ENCODE measurements around the gene C3orf49.

C3orf49 gene

GRCh38 chr3:63855333-63855940 lies 36.3 kb downstream of the C3orf49 start:
- no peak for TF ChIP-seq CTCF (IDR thresholded peaks at IDR 0.05)
- peaks cover 7% of the 10 kb centered on the region for H3K79me2 ChIP-seq
- no peaks in the 10 kb centered on the region for H3K36me3 ChIP-seq (ENCODE audit: control insufficient read depth, insufficient read depth, low read length)

GRCh38 chr3:63857311-63857710 lies 38.2 kb downstream of the C3orf49 start:
- no peak overlapping the region for H3K4me3 ChIP-seq (ENCODE audit: low read depth, low read length)
- H3K27ac ChIP-seq: no peak overlapping the region
- no peak overlapping the region for H2AFZ ChIP-seq
- no peaks in the 10 kb centered on the region for H3K27me3 ChIP-seq (ENCODE audit: control insufficient read depth, insufficient read depth, low read length)
- no peak overlapping the region for H3K4me2 ChIP-seq (ENCODE audit: low read length)
- no peaks in the 10 kb centered on the region for H3K9me3 ChIP-seq (ENCODE audit: control insufficient read depth, low read length)
- H3K4me1 ChIP-seq: no peaks in the 10 kb centered on the region
- H3K36me3 ChIP-seq (ENCODE audit: control insufficient read depth, insufficient read depth, low read length): no peaks in the 10 kb centered on the region
- H3K79me2 ChIP-seq: peaks cover 5% of the 10 kb centered on the region
- H3K9ac ChIP-seq: no peak overlapping the region
- no peak for TF ChIP-seq CTCF (IDR thresholded peaks at IDR 0.05)

More at GRCh38 chr3:63855333-63855940, 36.3 kb downstream of the C3orf49 start:
- H3K4me1 ChIP-seq: no peaks in the 10 kb centered on the region
- H3K4me3 ChIP-seq (ENCODE audit: low read depth, low read length): no peak overlapping the region
- no peak overlapping the region for H2AFZ ChIP-seq
- H3K27me3 ChIP-seq (ENCODE audit: control insufficient read depth, insufficient read depth, low read length): no peaks in the 10 kb centered on the region
- no peak overlapping the region for H3K27ac ChIP-seq
- H3K4me2 ChIP-seq (ENCODE audit: low read length): no peak overlapping the region
- H3K9ac ChIP-seq: no peak overlapping the region
- H3K9me3 ChIP-seq (ENCODE audit: control insufficient read depth, low read length): no peaks in the 10 kb centered on the region

GRCh38 chr3:63860776-63861175 lies 41.7 kb downstream of the C3orf49 start:
- H2AFZ ChIP-seq: no peak overlapping the region
- no peak overlapping the region for H3K4me2 ChIP-seq (ENCODE audit: low read length)
- no peaks in the 10 kb centered on the region for H3K4me1 ChIP-seq
- H3K79me2 ChIP-seq: peaks cover 11% of the 10 kb centered on the region
- no peaks in the 10 kb centered on the region for H3K9me3 ChIP-seq (ENCODE audit: control insufficient read depth, low read length)
- TF ChIP-seq CTCF (IDR thresholded peaks at IDR 0.05): no peak
- H3K9ac ChIP-seq: no peak overlapping the region
- no peaks in the 10 kb centered on the region for H3K27me3 ChIP-seq (ENCODE audit: control insufficient read depth, insufficient read depth, low read length)
- no peak overlapping the region for H3K27ac ChIP-seq
- no peaks in the 10 kb centered on the region for H3K36me3 ChIP-seq (ENCODE audit: control insufficient read depth, insufficient read depth, low read length)
- H3K4me3 ChIP-seq (ENCODE audit: low read depth, low read length): no peak overlapping the region

- Histone ChIP-seq H2AFZ (no peak overlapping the region), H3K27me3 (ENCODE audit: control insufficient read depth, insufficient read depth, low read length) (no peaks in the 10 kb centered on the region), H3K9ac (no peak overlapping the region), H3K4me1 (no peaks in the 10 kb centered on the region), H3K79me2 (peaks cover 11% of the 10 kb centered on the region), H3K36me3 (ENCODE audit: control insufficient read depth, insufficient read depth, low read length) (no peaks in the 10 kb centered on the region), H3K4me3 (ENCODE audit: low read depth, low read length) (no peak overlapping the region), H3K9me3 (ENCODE audit: control insufficient read depth, low read length) (no peaks in the 10 kb centered on the region), H3K27ac (no peak overlapping the region), H3K4me2 (ENCODE audit: low read length) (no peak overlapping the region)
- TF ChIP-seq CTCF (IDR thresholded peaks at IDR 0.05): no peak
These were observed 42.2 kb downstream of the C3orf49 start for GRCh38 chr3:63861306-63861705.

- Histone ChIP-seq H3K36me3 (ENCODE audit: control insufficient read depth, insufficient read depth, low read length) (no peaks in the 10 kb centered on the region), H3K27me3 (ENCODE audit: control insufficient read depth, insufficient read depth, low read length) (no peaks in the 10 kb centered on the region), H3K4me2 (ENCODE audit: low read length) (peak overlapping the region; percentile 94), H2AFZ (peak overlapping the region; percentile 99), H3K27ac (no peak overlapping the region), H3K9ac (peak overlapping the region; percentile 96), H3K79me2 (peaks cover 11% of the 10 kb centered on the region), H3K9me3 (ENCODE audit: control insufficient read depth, low read length) (no peaks in the 10 kb centered on the region), H3K4me1 (no peaks in the 10 kb centered on the region), H3K4me3 (ENCODE audit: low read depth, low read length) (peak overlapping the region; percentile 95)
- TF ChIP-seq CTCF (IDR thresholded peaks at IDR 0.05): no peak
These were observed 43.7 kb downstream of the C3orf49 start for GRCh38 chr3:63862804-63863149.

Measured in parathyroid adenoma (tissue), 2 donors.